ENCODE data around the gene TOGARAM1.

TOGARAM1 gene

GRCh38 chr14:44979740-44980356 lies 17.9 kb downstream of the TOGARAM1 start:
- no peak overlapping the region for H3K4me3 ChIP-seq (ENCODE audit: low read length)
- no peak for DNase-seq (ENCODE audit: low read depth)
- TF ChIP-seq CTCF (conservative IDR thresholded peaks at IDR 0.05; ENCODE audit: low read length), result no peak

GRCh38 chr14:44981198-44981597 lies 19.2 kb downstream of the TOGARAM1 start:
- no peak overlapping the region for H3K4me3 ChIP-seq (ENCODE audit: low read length)
- no peak for TF ChIP-seq CTCF (conservative IDR thresholded peaks at IDR 0.05; ENCODE audit: low read length)
- no peak for DNase-seq (ENCODE audit: low read depth)

- H3K4me3 ChIP-seq (ENCODE audit: low read length), result no peak overlapping the region
- no peak for DNase-seq (ENCODE audit: low read depth)
- TF ChIP-seq CTCF (conservative IDR thresholded peaks at IDR 0.05; ENCODE audit: low read length), result no peak
Observed at GRCh38 chr14:44982594-44982993, 20.6 kb downstream of the TOGARAM1 start.

- no peak for TF ChIP-seq CTCF (conservative IDR thresholded peaks at IDR 0.05; ENCODE audit: low read length)
- H3K4me3 ChIP-seq (ENCODE audit: low read length), result no peak overlapping the region
- DNase-seq (ENCODE audit: low read depth), result no peak
Observed at GRCh38 chr14:44988694-44989093, 26.7 kb downstream of the TOGARAM1 start.

GRCh38 chr14:44989497-44990440 lies 27.8 kb downstream of the TOGARAM1 start:
- H3K4me3 ChIP-seq (ENCODE audit: low read length), result no peak overlapping the region
- no peak for DNase-seq (ENCODE audit: low read depth)
- no peak for TF ChIP-seq CTCF (conservative IDR thresholded peaks at IDR 0.05; ENCODE audit: low read length)

GRCh38 chr14:44990533-44990932 lies 28.5 kb downstream of the TOGARAM1 start:
- no peak overlapping the region for H3K4me3 ChIP-seq (ENCODE audit: low read length)
- no peak for DNase-seq (ENCODE audit: low read depth)
- no peak for TF ChIP-seq CTCF (conservative IDR thresholded peaks at IDR 0.05; ENCODE audit: low read length)

GRCh38 chr14:44995196-44995595 lies 33.2 kb downstream of the TOGARAM1 start:
- DNase-seq (ENCODE audit: low read depth), result no peak
- no peak overlapping the region for H3K4me3 ChIP-seq (ENCODE audit: low read length)
- TF ChIP-seq CTCF (conservative IDR thresholded peaks at IDR 0.05; ENCODE audit: low read length), result no peak
